Fibroblast of peridontal ligament (primary cell): Measurements from ENCODE around the gene TFPT.
"Not testable (repeated sequence)": the region's sequence is repeated elsewhere in the genome, so short reads cannot be mapped to it uniquely, and the experiment has no call there.

Experiments used
- DNase-seq: peaks from one replicate; pipeline ENCODE4 v3.0.0-alpha.2; 2010; ENCODE audit errors: extremely low read depth

Gene TFPT

DNA sequence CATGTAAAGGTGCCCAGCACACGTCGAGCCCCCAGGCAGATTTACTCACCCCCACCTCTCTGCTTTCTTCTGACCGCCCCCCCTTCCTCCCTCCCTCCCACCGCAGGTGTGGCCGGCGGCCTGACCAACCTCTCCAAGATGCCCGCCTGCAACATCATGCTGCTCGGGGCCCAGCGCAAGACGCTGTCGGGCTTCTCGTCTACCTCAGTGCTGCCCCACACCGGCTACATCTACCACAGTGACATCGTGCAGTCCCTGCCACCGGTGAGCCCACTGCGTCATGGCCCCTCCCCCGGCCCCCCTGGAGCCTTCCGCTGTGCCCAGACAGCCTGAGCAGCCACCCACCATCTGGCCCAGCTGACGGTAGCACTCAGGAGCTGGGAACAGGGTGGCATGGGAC is 8.9 kb upstream of the TFPT start:
- no peak for DNase-seq

- DNase-seq = no peak
These were observed 8.2 kb upstream of the TFPT start for GRCh38 chr19:54123682-54124081.

GRCh38 chr19:54121259-54121658 is 5.8 kb upstream of the TFPT start:
- no peak for DNase-seq

GRCh38 chr19:54114340-54115108 is 933 bp downstream of the TFPT start:
- DNase-seq = peak; percentile 30

DNA sequence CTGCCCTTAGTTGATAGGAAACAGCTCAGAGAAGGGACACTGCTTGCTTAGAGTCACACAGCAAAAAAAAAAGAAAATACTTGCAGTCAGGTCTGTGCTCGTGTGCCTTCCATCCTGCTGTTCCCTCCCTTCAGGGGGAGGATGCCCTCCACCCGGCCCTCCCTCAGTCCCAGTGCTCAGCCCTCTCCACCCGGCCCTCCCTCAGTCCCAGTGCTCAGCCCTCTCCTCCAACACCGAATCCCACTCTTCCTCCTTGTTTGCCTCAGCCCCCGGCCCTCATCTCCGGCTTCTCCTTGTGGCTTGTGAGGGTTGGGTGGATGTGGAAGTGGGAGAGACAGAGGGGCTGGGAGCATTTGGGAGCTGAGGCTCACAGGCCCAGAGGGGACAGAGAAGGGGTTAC is 5.8 kb downstream of the TFPT start:
- no peak for DNase-seq

DNA sequence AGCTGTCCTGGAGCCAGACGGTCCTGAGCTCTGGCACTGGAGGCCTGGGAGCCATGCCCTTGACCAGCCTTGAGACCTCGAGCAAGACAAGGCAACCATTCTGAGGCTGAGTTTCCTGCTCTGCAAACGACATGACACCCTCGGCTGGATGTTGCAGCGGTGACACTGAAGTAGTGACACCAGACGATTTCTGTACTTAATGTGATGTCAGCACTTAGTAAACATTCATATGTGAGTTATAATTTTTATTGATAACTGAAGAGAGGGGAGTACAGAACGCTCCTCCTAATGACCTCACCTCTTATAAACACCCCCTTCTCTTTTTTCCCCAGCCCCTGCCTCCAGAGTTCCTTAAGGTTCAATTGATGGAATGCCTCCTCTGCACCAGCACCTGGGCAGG is 7.0 kb downstream of the TFPT start:
- no peak for DNase-seq

DNA sequence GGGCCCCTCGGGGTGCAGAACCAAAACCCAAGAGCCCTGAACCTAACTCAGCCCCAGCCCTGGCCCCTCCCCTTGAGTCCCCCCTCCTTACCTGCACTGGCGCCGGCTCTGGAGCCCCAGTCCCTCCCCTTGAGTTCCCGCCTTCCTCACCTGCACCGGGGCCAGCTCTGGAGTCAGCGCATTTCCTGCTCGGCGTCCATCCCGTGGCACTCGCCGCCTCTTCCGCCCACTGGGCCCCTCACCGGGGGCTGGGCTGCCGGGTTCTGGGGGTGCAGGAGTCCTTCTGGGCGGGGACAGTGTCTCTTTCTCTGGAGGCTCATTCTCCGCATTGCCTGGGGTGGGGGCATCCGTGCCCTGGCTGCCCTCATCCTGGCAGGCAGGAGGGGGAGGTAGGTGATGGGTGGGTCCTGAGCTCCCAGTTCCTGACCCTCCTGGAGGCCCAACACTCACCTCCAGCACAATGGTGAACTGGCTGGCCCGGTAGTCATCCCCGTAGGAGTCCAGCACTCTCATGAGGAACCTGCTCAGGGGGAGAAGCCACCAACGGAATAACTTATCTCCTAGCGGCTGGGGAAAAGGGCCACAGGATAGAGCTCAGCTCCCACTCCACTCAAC is 7.5 kb downstream of the TFPT start:
- DNase-seq = no peak

DNA sequence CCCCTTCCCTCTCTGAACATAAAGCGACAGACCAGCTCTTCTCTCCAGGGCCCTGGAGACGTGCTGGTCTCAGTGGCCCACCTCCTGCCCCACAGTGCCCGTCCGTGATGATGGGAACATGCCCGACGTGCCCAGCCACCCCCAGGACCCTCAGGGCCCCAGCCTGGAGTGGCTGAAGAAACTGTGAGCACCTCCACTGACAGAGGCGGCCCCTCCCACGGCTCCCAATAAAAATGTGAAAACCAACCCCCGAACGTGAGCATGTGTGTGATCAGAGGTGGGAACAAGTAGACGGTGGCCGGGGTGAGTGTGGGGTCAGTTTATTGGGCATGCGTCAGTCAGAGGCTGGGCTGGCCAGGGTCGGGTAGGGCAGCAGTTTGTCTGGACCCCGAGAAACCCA is 8.7 kb downstream of the TFPT start:
- no peak for DNase-seq

DNA sequence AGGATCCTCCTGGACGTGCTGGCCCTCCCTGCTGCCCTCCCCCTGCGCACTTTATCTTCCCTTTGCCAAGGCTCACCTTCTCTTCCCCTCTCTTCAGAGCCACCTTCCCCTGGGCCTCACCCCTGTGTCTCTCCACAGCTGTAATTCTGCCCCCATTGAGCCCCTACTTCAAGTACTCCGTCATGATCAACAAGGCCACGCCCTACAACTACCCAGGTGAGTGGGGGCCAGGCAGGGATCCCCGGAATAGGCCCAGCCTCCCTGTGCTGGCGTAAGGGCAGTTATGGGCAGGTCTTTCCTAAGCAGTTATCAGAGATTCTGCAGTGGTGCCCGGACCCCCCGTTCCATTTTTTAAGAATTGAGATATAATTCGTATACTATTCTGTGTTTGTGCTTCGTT is 9.7 kb downstream of the TFPT start:
- DNase-seq = no peak

- no peak for DNase-seq
These were observed 10.3 kb downstream of the TFPT start for GRCh38 chr19:54104998-54105715.

- peak; percentile 97 for DNase-seq
These were observed 12.9 kb downstream of the TFPT start, which contains the start of gene NDUFA3 for GRCh38 chr19:54102421-54103169. TSS of gene NDUFA3 (plus strand) at chr19:54102855. CDS start at chr19:54102879, 24 bp downstream.

DNA sequence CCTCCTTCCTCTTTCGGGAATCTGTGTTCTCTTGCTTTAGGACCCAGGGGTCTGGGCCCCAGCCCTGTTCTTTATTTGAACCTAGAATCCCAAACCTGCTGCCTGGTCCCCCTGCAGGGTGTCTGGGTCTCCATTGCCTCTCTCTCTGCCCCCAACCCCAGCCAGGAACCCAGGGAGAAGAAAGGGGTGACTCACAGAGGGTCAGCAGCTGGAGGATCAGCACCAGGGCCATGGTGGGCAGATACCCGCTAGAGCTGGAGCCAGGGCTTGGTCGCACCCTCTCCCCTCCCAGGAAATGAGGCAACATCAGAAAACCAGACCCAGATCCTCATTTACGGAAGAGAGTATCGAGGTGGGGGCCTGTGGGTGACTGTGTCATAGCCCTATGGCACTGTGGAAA is 14.9 kb downstream of the TFPT start, which contains the start of gene OSCAR:
OSCAR (minus strand) TSS at position 243 of the 400 bp plus-strand sequence; CDS start at position 232, 11 bp downstream.
- DNase-seq = no peak

DNA sequence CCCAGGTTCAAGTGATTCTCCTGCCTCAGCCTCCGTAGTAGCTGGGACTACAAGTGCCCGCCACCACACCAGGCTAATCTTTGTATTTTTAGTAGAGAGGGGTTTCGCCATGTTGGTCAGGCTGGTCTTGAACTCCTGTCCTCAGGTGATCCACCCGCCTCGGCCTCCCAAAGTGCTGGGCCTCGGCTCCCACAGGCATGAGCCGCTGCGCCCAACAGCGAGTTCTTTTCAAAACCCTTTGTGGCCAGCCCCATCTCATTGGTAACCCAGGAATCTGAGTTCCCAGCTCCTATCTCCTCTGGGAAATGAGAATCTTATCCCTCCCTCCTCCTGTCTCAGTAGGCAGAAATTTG is 15.6 kb downstream of the TFPT start:
- DNase-seq = not testable (repeated sequence)

- no peak for DNase-seq
These were observed 16.1 kb downstream of the TFPT start for GRCh38 chr19:54099190-54099902.

- DNase-seq = peak; percentile 62
These were observed 18.8 kb downstream of the TFPT start for GRCh38 chr19:54096617-54097106.

DNA sequence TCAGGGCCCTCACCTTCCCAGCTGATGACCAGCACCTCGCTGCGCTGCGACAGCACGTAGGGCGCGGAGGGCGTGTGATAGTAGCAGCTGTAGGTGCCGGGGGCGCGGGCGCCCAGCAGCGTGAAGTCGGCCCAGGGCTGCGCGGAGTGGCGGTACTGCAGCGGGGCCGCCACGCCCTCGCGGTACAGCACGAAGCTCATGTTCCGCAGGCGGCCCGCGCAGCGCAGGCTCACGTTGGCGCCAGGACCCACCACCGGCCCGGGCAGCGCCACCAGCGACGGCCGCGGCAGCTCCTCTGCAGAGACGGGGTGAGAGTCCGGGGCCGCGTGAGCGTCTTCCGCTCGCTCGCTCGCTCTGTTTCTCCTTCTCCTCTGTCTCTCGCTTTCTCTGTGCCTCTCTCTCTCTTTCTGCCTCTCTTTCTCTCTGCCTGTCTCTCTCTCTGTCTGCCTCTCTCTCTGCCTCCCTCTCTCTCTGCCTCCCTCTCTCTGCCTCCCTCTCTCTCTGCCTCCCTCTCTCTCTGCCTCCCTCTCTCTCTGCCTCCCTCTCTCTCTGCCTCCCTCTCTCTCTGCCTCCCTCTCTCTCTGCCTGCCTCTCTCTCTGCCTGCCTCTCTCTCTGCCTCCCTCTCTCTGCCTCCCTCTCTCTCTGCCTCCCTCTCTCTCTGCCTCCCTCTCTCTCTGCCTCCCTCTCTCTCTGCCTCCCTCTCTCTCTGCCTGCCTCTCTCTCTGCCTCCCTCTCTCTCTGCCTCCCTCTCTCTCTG is 19.4 kb downstream of the TFPT start:
- peak; percentile 26 for DNase-seq

DNA sequence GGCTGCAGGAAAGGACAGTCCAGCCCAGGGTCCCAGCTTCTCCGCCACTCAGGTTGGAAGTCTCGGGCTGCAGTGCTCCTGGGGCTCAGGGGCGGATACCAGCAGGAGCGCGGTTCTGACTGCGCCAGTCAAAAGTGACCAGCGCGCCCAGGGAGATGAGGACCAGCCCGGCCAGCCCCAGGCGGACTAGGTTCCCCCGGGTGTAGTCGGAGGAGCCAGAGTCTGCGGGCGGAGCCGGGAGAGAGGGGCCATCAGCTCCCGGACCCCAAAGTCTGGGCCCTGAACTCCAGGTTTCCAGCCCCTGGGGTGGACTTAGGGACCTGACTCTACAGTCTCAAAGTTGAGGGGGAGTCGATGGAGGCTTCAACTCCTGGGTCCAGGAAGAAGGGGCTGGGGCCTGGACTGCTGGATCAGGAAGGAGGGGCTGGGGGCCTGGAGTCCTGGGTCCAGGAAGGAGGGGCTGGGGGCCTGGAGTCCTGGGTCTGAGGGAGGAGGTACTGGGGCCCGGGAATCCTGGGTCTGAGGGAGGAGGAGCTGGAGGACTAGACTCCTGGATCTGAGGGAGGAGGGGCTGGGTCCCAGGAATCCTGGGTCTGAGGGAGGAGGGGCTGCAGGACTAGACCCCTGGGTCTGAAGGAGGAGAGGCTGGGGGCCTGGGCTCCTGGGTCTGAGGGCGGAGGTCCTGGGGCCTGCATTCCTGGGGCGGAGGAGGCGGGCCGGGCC is 20.2 kb downstream of the TFPT start:
- no peak for DNase-seq

DNA sequence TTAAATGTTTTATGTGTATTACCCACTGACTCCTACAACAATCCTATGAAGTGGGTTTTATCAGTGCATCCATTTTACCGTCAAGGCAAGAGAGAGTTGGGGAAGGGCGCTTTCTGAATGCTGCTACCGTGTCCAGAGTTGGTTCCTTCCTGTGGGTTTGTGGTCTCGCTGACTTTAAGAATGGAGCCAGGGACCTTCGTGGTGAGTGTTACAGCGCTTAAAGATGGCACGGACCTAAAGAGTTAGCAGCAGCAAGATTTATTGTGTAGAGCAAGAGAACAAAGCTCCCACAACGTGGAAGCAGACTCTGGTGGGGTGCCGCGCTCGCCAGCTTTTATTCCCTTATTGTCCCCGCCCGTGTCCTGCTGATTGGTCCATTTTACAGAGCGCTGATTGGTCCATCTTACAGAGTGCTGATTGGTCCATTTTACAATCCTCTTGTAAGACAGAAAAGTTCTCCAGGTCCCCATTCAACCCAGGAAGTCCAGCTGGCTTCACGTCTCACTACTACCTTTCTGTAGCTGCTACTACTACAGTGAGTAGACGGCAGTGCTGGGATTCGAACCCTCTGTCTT is 20.9 kb downstream of the TFPT start:
- no peak for DNase-seq

GRCh38 chr19:54084410-54084809 is 31.0 kb downstream of the TFPT start:
- DNase-seq = no peak
